Skeletal muscle cell (primary cell): ENCODE data around the gene KIRREL3.
"Not testable (repeated sequence)": the region's sequence is repeated elsewhere in the genome, so short reads cannot be mapped to it uniquely, and the experiment has no call there.

Source experiments
- DNase-seq: peaks from one replicate; pipeline ENCODE4 v3.0.0-alpha.2; 2010; ENCODE audit warnings: low read depth
- H3K4me3 ChIP-seq: 2 replicates; pipeline ENCODE4 v1.5.1; 2011; ENCODE audit warnings: low read depth, mild to moderate bottlenecking, control low read depth, low read length, moderate library complexity

Gene KIRREL3

DNA sequence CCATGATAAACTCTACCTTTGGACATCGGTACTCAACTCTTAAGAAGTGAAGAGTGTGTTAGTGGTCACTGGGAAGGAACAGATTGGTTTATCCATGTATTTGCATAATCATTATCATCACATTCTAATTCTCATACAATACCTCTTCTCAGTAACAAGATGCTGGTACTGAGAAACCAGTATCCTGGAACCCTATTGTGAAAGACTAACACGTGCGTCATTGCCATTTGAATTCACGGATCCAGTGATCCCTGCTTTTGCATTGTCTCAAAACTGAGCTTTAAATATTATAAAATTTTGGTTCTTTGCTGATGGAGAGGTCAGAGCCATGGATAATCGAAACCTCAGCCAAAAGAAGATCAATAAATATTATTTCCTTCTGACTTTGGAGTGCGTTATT, 35.2 kb downstream of the KIRREL3 start:
- no peak for DNase-seq
- no peak overlapping the region for H3K4me3 ChIP-seq

DNA sequence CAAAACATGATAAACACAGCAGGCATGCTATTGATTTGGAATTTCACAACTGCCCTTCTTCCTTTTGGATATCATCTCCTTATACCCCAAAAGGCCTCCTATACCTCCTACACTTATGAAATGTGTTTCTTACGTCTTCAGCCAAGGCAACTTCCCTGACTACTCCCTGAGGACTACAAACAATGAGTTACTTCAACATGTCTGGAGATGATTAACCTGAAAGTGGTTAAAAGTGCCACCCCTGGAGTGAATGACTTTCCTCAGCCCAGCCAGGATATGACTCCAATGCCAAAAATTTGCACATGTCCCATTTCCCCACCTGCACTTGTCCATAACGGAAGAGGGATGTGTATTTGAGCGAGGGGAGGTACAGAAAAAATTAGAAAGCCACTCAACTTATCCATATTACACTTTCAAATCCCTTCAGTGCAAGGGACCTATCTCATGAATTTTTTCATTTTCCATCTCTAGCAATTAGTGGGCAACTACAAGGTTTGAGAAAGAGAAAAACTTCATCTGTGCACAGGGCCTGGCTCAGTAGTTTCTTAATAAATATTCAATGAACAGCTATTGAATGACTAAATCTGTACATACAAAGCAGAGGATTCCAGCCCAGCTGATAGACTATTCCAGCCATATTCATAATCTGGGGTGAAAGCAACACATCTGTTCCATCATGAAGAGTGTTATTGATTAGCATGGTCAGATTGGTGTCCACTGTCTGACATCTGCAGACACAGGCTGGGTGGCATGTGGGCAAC, 36.8 kb downstream of the KIRREL3 start:
- H3K4me3 ChIP-seq = no peak overlapping the region
- DNase-seq = peak; percentile 66

DNA sequence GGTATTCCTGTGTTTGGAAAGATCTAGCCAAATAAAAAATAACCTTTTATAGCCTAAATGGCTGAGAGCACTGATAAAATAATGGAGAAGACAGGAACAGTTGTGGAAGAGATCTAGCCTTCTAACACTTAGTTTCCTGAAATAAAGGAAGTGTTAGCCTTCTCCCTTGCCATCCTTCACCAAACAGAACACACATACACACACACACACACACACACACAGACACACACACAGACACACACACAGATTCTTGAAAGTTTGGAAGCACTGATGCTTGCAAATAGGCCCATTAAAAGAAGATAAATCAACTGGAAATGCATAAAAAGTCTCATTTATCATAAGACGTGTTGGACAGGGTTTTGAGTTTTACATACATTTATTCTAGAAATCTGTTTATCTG, 37.5 kb downstream of the KIRREL3 start:
- H3K4me3 ChIP-seq = no peak overlapping the region
- no peak for DNase-seq

DNA sequence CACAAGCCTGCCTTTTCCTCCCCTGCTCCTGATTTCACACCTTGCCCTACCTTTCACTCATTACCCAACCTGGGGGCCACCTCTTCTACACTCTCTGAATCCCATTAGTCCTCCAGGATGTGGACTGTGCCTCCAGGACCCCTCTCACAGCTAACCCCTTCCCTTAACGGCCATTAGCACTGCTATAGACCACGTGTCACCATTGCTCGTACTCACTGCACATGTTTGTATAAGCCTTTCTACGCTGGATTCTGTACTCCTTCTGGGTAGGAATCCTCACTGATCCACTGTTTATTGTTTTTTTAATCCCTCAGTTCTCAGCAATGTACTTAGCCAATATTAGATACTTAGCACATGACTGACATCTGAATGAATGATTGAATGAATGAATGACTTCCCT, 40.9 kb downstream of the KIRREL3 start:
- DNase-seq = no peak
- no peak overlapping the region for H3K4me3 ChIP-seq

DNA sequence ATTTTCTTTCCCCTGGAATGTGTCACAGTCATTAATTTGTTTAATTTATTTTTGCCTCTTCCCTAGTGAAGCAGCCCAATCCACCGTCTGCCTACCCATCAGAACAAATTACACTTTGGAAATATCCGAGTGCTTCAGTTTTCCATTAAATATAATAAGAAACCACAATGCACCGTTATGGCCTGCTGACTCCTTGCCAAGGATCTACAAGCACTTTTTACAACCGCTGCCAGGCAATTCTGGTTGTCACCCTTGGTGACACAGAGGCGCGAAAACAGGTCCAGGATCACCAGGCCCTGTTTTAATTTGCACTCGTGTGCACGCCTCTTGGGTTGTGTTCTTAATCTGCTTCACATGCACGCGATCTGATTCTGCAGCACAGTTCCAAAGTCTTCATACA, 43.9 kb downstream of the KIRREL3 start:
- DNase-seq = no peak
- no peak overlapping the region for H3K4me3 ChIP-seq

DNA sequence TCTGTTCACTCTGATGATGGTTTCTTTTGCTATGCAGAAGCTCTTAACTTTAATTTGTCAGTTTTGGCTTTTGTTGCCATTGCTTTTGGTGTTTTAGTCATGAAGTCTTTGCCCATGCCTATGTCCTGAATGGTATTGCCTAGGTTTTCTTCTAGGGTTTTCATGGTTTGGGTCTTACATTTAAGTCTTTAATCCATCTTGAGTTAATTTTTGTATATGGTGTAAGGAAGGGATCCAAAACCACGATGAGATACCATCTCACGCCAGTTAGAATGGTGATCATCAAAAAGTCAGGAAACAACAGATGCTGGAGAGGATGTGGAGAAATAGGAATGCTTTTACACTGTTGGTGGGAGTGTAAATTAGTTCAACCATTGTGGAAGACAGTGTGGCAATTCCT, 48.0 kb downstream of the KIRREL3 start:
- H3K4me3 ChIP-seq, DNase-seq: not testable (repeated sequence)

DNA sequence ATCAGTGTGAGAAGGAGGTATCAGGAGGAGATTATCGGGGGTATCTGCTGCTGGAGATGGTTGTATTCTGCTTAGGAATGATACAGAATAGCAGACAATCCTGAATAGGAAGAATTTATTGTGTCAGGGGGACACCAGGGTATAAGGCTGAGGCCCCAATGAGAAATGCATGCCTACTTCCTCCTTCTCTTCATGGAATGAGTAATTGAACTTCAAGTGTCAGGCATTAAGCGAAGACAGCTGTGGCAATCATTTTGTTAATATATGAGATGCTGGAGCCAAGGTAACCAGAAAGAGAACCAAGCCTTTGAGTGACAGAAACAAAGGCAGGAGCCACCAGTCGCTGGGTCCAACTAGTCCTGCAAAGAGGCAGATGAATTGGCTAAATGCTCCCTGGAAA, 49.1 kb downstream of the KIRREL3 start:
- no peak for DNase-seq
- no peak overlapping the region for H3K4me3 ChIP-seq

DNA sequence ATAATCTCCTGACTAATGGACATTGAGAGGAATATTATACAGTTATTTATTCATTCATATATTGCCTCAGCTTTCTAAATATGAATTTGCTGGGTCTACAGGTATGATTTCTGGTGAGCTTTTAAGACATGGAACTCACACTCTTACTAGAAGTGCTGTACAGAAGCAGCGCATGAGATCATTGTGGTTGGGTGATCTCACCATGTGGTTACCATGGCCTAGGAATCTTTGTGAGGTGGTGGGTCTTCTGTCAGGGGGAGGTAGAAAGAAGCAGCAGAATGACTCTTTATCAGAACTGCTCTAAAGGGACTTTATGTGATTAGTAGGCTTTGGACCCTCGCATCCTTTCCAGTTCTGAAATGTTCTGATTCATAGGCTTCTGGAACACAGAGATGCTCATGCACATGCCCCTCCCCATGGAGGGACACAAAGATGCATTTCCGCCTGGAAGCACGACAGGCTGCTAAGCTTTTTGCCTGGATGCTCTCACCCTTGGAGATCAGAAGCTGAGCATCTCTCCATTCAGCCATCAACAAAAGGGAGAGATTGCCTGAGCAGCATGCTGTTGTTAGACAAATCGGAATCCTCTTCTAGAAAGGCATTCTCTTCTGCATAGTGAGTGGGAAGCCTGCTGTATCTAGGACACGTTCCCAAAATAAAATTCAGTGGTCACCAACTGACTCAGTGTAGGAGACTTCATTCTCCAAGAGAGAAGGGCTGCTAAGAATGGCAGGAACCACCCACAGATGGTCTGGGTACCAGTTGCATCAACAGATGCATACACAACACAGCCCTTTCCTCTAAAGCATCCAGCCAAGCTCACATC, 51.3 kb downstream of the KIRREL3 start:
- no peak overlapping the region for H3K4me3 ChIP-seq
- no peak for DNase-seq

DNA sequence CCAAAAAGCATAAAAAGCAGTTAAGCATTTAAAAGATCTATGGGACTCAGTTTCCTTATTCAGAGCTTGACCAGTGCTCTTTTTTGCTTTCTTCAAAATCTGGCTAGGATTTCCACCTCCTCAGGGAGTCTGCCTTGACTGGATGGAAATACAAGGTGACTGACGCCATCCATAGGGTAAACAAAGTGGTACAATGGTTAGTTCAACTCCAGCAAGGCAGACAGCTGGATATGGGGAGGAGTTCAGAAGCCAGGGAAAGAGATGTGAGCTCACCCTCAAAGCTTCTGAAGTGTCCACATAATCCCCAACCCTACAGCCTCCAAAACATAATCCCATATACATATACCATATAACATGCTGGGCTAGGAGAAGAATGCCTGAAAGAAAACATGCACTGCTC, 52.0 kb downstream of the KIRREL3 start:
- H3K4me3 ChIP-seq = no peak overlapping the region
- DNase-seq = no peak

DNA sequence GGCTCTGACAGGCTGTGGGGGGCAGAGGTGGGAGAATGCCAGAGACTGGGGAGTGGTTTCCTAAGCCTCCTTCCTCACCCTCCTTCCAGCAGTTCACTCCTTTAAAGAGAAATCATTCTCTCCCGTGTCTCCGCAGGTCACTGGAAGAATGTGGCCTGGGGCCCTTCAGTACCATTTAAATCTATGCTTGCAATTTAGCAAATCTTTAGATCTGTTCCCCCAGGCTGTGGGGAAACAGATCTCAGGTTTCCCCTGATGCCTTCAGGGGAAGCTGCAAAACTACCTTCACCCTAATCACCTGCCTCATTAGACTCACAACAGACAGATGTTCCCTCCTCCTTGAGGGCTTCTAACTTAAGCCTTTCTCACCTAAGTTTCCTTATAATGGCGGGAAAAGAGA, 55.3 kb downstream of the KIRREL3 start:
- H3K4me3 ChIP-seq = no peak overlapping the region
- no peak for DNase-seq

DNA sequence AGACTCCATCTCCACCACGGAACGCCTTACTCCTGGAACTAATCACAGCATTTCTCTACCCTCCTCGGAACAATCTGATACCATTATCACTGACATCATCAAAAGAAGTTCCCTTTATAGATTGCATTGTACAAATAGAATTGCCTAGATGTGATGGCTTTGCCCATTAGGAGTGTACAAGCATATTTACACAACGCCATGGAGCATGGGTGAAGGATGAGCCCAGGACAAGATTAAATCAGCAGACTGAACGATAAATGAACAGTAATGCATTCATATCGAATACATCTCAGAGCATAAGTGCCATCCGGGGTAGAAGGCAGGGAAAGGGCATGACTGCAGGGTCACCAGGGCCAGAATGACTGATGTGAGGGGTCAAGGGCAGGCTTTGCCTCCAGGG, 57.3 kb downstream of the KIRREL3 start:
- no peak overlapping the region for H3K4me3 ChIP-seq
- no peak for DNase-seq

DNA sequence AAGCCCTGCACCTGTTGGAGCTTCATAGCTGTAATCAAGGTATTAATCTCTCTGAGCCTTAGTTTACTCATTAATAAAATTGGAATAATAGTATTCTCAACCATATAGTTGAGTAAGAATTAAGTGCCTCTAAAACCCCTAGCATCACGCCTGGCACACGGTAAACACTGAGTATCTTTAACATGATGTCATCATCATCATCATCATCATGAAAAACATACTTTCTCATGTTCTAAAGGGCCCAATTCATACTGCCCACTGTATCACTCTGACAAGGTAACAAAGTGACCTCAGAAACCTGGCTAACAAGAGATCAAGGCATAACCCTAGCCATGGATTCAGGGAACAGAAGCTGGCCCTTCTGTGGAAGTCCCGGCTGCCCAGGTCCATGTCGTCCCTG, 58.4 kb downstream of the KIRREL3 start:
- DNase-seq = no peak
- H3K4me3 ChIP-seq = no peak overlapping the region

DNA sequence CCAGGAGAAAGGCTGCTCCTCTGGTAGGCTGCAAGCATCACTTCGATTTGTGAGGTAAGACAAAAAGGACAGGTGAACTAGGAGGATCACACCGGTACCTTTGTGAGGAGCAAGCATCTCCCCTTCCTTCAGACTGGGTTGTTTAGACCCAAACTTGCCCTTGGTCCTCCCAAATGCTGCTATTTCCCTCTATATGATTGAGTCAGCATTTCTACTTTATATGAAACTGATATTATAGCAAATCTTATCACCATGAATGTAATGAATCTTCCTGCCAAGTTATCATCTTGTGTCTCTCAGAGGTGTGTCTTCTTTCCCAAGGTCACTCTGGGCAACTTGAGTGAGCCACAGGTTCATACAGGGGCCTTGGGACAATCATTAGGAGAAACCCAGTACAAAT, 61.0 kb downstream of the KIRREL3 start:
- no peak overlapping the region for H3K4me3 ChIP-seq
- no peak for DNase-seq

DNA sequence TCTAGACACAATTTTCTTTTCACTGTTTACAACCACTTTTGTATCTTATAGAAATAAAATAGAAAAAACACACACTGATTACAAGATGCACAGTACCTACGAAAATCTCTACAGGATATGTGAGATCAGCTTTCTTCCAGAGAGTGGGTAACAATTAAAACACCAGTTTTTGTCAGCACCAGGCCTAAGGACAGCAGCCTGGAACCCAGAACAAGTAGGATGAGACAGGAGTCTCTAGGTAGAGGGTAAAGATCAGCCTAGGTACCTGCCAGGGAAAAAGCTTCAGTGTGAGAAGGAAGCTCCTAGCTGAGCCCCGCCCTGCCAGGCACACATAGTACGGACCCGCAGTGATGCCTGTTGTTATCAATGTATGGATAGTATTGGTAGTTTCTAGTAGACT, 61.9 kb downstream of the KIRREL3 start:
- H3K4me3 ChIP-seq = no peak overlapping the region
- DNase-seq = no peak

DNA sequence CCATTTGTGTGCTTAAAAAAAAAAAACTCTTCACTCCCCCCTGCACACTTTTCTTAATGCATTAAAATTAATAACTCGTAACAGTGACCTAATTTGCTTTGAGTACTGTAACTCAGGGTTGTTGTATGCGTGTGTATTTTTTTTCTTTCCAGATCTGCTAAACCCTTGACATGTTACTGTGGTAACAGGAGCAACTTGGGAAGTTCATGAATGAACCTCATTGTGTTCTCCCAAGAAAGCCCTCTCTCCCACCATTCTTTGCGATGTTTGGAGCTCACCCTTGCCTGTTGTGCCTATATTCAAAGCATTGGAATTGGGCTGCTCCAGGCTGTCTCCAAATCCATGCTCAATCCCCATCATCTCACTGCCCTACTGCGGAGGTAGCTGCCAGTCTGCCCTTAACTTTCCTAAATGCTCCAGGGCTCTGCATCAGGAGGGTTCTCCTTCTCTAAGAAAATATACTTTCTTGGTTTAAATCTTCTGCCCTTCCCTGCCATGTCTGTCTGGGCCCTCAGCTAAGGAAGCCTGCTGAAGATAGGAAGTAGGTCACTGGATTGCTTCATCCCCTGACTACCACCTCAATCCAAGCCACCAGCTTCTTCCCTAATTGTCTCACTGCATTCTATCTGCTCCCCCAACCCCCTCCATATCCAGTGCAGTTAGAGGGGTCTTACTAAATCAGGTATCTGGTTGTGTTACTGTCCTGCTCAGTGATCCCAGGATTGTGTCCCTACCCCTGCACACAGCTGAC, 70.3 kb downstream of the KIRREL3 start:
- no peak for DNase-seq
- no peak overlapping the region for H3K4me3 ChIP-seq

DNA sequence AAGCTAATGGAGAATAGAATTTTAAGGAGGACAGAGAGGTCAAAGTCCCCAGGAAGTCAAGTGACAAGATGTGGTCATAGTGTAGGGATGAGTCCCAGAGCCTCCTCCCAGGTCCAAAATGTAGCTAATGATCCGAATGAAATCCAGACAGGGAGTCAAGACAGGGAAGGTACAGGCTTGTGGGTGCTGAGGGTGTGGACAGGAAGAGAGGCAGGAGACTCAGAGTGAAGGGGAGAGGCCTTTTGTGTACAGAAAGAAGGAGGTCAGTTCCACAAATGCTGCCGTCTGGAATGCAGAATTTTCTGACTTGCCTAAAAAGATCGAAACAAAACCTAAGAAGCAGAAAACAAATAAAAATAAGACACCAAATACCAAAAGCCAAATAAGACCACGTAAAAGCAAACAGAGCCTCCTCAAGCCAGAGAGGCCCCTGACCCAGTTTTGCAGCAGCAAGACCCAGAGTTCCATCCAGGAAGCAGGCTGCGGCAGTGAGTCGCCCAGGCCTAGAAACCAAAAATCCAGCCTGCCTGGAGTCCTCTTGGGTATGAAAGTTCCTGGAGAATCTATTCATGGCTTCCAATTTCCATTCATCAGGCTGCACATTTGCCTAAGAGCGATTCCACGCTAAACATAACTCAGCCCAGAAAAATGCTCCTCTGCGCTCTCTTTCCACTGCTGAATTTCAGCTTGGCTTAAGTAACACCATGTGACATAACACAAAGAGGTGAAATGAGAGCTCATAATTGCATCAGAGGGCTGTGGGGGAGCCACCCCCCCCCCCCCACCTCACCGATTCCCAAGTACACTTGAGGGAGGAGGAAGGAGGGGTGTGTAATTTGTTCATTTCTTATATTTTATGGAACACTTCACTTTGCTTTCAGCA, 71.2 kb downstream of the KIRREL3 start:
- no peak overlapping the region for H3K4me3 ChIP-seq
- DNase-seq = peak; percentile 62

DNA sequence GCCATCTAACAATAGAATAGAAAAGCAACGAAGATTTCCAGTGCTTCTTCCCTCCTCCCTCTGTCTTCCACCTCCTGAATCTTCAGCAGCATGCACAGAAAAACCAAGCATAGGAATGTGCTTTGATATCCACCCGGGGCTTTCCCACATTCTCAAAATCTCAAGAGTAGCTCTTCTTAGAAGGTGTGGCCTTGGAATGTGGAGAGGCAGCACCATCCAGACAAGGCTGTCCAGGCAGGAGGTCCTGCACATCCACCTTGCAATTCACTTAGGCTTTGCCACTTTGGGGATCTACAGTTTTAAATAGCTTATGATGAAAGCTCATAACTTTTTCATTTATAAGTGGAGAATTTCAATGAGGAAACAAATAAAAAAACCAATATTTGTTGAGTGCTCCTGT, 72.9 kb downstream of the KIRREL3 start:
- no peak for DNase-seq
- H3K4me3 ChIP-seq = no peak overlapping the region

DNA sequence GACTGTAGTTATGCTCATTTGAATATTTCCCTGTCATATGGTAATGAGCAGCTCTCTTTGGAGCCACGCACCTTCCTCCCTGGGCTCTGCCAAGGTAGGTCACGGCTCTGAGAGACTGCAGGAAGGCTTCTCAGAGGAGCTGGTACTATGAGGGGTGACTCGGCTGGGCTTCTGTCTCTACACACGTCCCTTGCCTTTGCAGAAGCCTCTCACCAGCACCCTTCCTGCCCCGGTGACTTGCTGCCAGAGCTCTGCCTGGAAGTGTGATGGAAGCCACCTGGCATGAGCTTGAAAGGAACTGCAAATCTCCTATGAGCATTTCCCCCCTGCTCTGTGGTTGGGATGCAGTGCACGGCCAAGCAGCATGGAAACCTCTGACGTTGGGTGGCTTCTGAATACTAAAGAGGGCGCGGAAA, 74.2 kb downstream of the KIRREL3 start:
- no peak for DNase-seq
- no peak overlapping the region for H3K4me3 ChIP-seq

DNA sequence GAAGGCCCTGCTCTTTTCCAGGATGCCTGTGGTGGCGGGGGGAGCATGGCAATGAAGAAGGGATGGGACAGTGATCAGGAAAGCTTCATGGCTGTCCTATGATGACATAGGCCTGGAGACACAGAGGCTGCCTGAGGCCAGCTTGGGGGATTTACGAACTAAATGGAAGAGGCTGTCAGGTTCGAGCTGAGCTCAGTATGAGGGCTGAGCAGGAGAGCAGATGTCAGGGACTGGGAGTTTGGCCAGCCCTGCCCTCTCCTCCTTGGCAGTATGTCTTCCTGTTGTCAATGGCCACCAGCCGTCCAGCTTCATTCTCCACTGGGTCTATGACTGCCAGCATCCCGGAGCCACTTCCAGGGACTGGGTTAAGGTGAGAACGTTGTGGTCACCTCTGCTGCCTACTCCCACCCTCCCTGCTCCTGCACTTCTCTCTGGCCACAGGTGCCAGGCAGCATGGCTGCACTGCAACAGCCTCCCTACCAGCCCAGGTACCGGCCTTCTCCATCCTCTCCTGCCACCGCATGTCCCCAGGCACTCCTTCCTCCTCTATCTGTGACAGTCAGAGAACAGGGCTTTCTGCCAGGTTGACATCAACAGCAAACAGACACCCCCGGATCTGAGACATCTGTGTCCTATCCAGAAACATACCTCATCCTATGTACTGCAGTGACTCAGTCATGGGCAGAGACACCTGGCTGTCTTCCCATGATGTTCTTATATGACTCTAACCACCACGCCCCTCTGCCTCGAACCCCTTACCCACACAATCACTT, 75.1 kb downstream of the KIRREL3 start:
- no peak for DNase-seq
- no peak overlapping the region for H3K4me3 ChIP-seq
